HepG2 (cell line): ENCODE data around the gene CADM1. TPM values are rescaled to one million over a fixed set of nuclear protein-coding genes. Genes with fewer than 3 reads are reported as not detected.

Experiments
- ATAC-seq: fragments of 200-7000 bp; cut with Tn5 transposase; 3 replicates; pipeline ENCODE4 v1.9.1; 2020; ENCODE audit warnings: mild to moderate bottlenecking, moderate library complexity
- BruUV-seq: library from RNA; stranded (reverse); fragments of 400-500 nt; replicated peaks from 2 replicates; lab custom pipeline; 2021; lab: Mats Ljungman, UMichigan
- CTCF ChIA-PET: fragments of 300-600 bp; formaldehyde crosslinking; extraction: SDS; loops from one replicate; lab custom pipeline; 2021; ENCODE audit warnings: low total read pairs, inconsistent platforms, low intra/inter-chr PET ratio; lab: Yijun Ruan, JAX
- POLR2A ChIA-PET: fragments of 350-600 bp; sonication (Branson Sonifier 250); formaldehyde crosslinking; loops from one replicate; lab custom pipeline; 2020; ENCODE audit warnings: antibody characterized with exemption, inconsistent platforms; lab: Yijun Ruan, JAX
- DNase-seq: peaks from one replicate; pipeline ENCODE4 v3.0.0-alpha.2; 2015; ENCODE audit warnings: low spot score
- FAIRE-seq: peaks from 3 replicates; lab custom pipeline; 2011; peaks lifted over from hg19 to GRCh38; lab: Jason Lieb, UNC
- H2AFZ ChIP-seq: one replicate; pipeline ENCODE4 v1.6.1; 2011; ENCODE audit warnings: low read length, inconsistent platforms
- H3K27ac ChIP-seq: fragments of 300-600 bp; 3 replicates; pipeline ENCODE4 v1.8.0; 2011; ENCODE audit warnings: mixed run types, mild to moderate bottlenecking, mixed read lengths, low read length, inconsistent platforms; ENCODE audit not compliant: insufficient read depth; ENCODE audit errors: extremely low read length
- H3K27me3 ChIP-seq, 2 experiments: fragments of 200-600 bp in 1 of 2; 2 replicates in 1 of 2; 3 replicates in 1 of 2; pipeline versions ENCODE4 v1.6.0 to v1.8.0; 2011; ENCODE audit warnings: low read length in 2 of 2, mild to moderate bottlenecking in 2 of 2, moderate library complexity in 2 of 2, inconsistent platforms in 1 of 2; ENCODE audit not compliant: insufficient read depth in 2 of 2, control insufficient read depth in 1 of 2
- H3K36me3 ChIP-seq, 2 experiments: fragments of 200-600 bp in 1 of 2; replicated peaks in 1 of 2; 2 replicates in 1 of 2; 3 replicates in 1 of 2; pipeline versions ENCODE4 v1.5.1 to v1.8.0; 2011; ENCODE audit warnings: low read length in 2 of 2, inconsistent platforms in 1 of 2; ENCODE audit not compliant: insufficient read depth in 2 of 2, control insufficient read depth in 1 of 2
- H3K4me1 ChIP-seq: 2 replicates; pipeline ENCODE4 v1.5.1; 2012; ENCODE audit warnings: low read length, inconsistent platforms; ENCODE audit not compliant: insufficient read depth
- H3K4me2 ChIP-seq: 2 replicates; pipeline ENCODE4 v1.6.0; 2011; ENCODE audit warnings: low read depth, low read length, inconsistent platforms
- H3K4me3 ChIP-seq, 3 experiments: fragments of 200-600 bp in 1 of 3; sonication (generic), shearing (Covaris generic) in 1 of 3; replicated peaks in 1 of 3; 2 replicates each; pipeline ENCODE4 v1.5.1; 2011 to 2016; ENCODE audit warnings: low read length in 3 of 3, inconsistent platforms in 2 of 3, low read depth in 2 of 3, mild to moderate bottlenecking in 2 of 3, control low read depth in 1 of 3, mixed read lengths in 1 of 3; ENCODE audit not compliant: insufficient read depth in 1 of 3
- H3K79me2 ChIP-seq: one replicate; pipeline ENCODE4 v1.6.1; 2011; ENCODE audit warnings: low read length, inconsistent platforms; ENCODE audit not compliant: insufficient read depth
- H3K9ac ChIP-seq: 2 replicates; pipeline ENCODE4 v1.6.0; 2011; ENCODE audit warnings: mild to moderate bottlenecking, low read depth, low read length, inconsistent platforms; ENCODE audit not compliant: insufficient read depth
- H3K9me3 ChIP-seq: 2 replicates; pipeline ENCODE4 v1.5.1; 2012; ENCODE audit warnings: mild to moderate bottlenecking, low read length
- H4K20me1 ChIP-seq: 2 replicates; pipeline ENCODE4 v1.6.0; 2011; ENCODE audit warnings: inconsistent platforms, mild to moderate bottlenecking, low read length, moderate library complexity; ENCODE audit not compliant: insufficient read depth
- ATF7-NPFF ChIP-seq: sonication (generic); formaldehyde crosslinking; IDR thresholded peaks from 2 replicates; pipeline ENCODE4 v1.8.1; 2023; ENCODE audit warnings: mild to moderate bottlenecking, low read depth, missing genetic modification reagents, moderate library complexity
- CCAR2 ChIP-seq: fragments of 200-400 bp; formaldehyde crosslinking; optimal IDR thresholded peaks from 2 replicates; pipeline ENCODE3; 2018; ENCODE audit warnings: low read depth, mild to moderate bottlenecking, low read length, moderate library complexity
- DR1 ChIP-seq: sonication (generic); formaldehyde crosslinking; IDR thresholded peaks from 2 replicates; pipeline ENCODE4 v1.8.0; 2021; ENCODE audit warnings: mild to moderate bottlenecking, missing genetic modification reagents, inconsistent platforms
- MTA1 ChIP-seq: sonication (generic); formaldehyde crosslinking; IDR thresholded peaks from 2 replicates; pipeline ENCODE4 v1.4.0; 2020; ENCODE audit warnings: missing genetic modification reagents, mild to moderate bottlenecking, borderline replicate concordance
- NR1H2 ChIP-seq: sonication (generic); formaldehyde crosslinking; IDR thresholded peaks from 2 replicates; pipeline ENCODE4 v1.8.1; 2022; ENCODE audit warnings: low read depth, missing genetic modification reagents, borderline replicate concordance
- PRPF4 ChIP-seq: fragments of 200-400 bp; formaldehyde crosslinking; IDR thresholded peaks from 2 replicates; pipeline ENCODE4 v1.6.1; 2016; ENCODE audit warnings: low read length, low read depth; ENCODE audit not compliant: poor library complexity, severe bottlenecking
- TOPORS ChIP-seq: sonication (generic); formaldehyde crosslinking; IDR thresholded peaks from 2 replicates; pipeline ENCODE4 v1.8.0; 2023; ENCODE audit warnings: mild to moderate bottlenecking, missing genetic modification reagents
- ZNF160 ChIP-seq: sonication (generic); formaldehyde crosslinking; IDR thresholded peaks from 2 replicates; pipeline ENCODE4 v1.8.0; 2022; ENCODE audit warnings: mild to moderate bottlenecking, inconsistent platforms, missing genetic modification reagents
- ZNF772 ChIP-seq: sonication (generic); formaldehyde crosslinking; IDR thresholded peaks from 2 replicates; pipeline ENCODE4 v1.5.0; 2020; ENCODE audit warnings: mild to moderate bottlenecking, missing genetic modification reagents
- WGBS: methylation state at CpG from one replicate; pipeline ENCODE4 v1.1.6; 2017; ENCODE audit warnings: low lambda C conversion rate; 5-methylcytosine and 5-hydroxymethylcytosine counted together
- in situ Hi-C: cut with HindIII; loops from 2 replicates; pipeline ENCODE4 v1.10.0; 2017; ENCODE audit warnings: low pct_unique_long_range_greater_than_20kb; ENCODE audit not compliant: extremely low pct_ligation_motif_present
- intact Hi-C: fragments of 100-400 bp; cut with micrococcal nuclease; formaldehyde crosslinking; loops from one replicate; pipeline ENCODE4 v1.10.0; 2022; ENCODE audit not compliant: unreplicated experiment
- polyA plus RNA-seq, 8 experiments: library from polyadenylated mRNA; depleted of rRNA in 3 of 8; stranded (reverse) in 7 of 8; unstranded in 1 of 8; fragments of >200 nt; fragmentation: Illumina TruSeq in 4 of 8; extraction: Trizol in 4 of 8; gene quantifications; 2 replicates each; pipeline versions ENCODE4 v1.2.1 to v1.2.3, GENCODE V29; 2011 to 2016; ENCODE audit warnings: low read depth in 4 of 8, missing spikeins in 1 of 8, mixed read lengths in 1 of 8; ENCODE audit not compliant: insufficient read depth in 1 of 8
- total RNA-seq, 5 experiments: library from RNA; depleted of rRNA; stranded (reverse); fragments of >200 nt; fragmentation: Illumina TruSeq; extraction: Trizol; gene quantifications; 2 replicates each; pipeline ENCODE4 v1.2.3, GENCODE V29; 2016; ENCODE audit warnings: low read depth in 1 of 5
- TF ChIP-seq, protein P1 (sequence below): sonication (generic); formaldehyde crosslinking; IDR thresholded peaks from 2 replicates; pipeline ENCODE4 v1.8.0; 2022; ENCODE audit warnings: missing genetic modification reagents, low read depth, mild to moderate bottlenecking, borderline replicate concordance
- TF ChIP-seq, protein P2 (sequence below): IDR thresholded peaks from 2 replicates; pipeline ENCODE4 v1.6.1; 2016; ENCODE audit warnings: missing biosample characterization, missing genetic modification reagents, low read depth
- TF ChIP-seq, protein P3 (sequence below): sonication (generic); formaldehyde crosslinking; conservative IDR thresholded peaks from 2 replicates; pipeline ENCODE4 v1.4.0; 2020; ENCODE audit warnings: missing genetic modification reagents

Gene CADM1
- total and polyA plus RNA-seq, 2 of the 13 experiments (the other 11 are each of a cell fraction or from before 2014, with no cell fraction given) = 71.3 to 122 TPM

DNA sequence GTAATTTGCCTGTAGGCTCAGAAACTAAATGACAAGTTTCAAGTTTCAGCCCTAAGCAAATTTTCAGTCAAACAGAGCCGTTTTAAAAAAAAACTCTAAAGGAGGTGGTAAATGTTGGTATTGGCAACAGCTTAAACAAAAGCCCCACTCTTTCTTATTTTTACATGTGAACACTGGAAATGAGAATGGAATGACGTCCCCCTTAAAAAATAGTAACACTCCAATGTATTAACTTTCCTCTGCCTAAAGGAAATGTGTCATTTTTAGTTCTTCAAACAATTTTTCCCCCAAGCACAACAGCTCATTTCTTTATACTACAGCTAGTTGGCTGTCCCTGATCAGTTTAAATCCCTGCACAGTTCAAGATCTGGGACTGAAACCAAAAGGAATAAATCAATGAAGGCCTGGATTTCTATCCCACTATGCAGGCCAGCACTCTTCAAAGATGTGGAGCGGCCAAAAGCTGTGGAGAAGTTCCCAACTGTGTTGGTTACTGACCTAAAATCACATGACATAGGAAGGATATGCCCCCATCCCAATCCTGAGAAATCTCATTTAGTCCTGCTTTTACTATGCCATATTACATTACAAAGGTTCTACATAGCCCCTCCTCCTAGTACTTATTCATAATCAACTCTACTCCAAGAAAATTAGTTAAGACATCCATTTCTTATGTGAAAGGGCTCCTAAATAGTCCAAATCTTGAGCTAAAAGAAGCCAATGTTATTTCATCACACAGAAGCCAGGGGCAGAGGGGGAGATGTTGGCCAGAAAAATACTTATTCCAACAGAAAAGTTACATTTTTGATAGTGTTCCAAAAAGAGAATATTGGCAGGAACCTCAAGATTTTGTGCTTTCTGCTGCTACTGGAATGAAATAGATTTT lies 95.9 kb downstream of the CADM1 start:
- no peak for TF ChIP-seq TOPORS (CRISPR knock-in tag)
- TF ChIP-seq, protein P1, sequence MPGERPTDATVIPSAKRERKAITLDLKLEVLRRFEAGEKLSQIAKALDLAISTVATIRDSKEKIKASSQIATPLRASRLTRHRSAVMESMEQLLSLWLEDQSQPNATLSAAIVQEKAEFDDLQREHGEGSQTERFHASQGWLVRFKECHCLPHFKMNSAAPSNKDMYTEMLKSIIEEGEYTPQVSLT (CRISPR knock-in tag) = no peak
- TF ChIP-seq, protein P2, sequence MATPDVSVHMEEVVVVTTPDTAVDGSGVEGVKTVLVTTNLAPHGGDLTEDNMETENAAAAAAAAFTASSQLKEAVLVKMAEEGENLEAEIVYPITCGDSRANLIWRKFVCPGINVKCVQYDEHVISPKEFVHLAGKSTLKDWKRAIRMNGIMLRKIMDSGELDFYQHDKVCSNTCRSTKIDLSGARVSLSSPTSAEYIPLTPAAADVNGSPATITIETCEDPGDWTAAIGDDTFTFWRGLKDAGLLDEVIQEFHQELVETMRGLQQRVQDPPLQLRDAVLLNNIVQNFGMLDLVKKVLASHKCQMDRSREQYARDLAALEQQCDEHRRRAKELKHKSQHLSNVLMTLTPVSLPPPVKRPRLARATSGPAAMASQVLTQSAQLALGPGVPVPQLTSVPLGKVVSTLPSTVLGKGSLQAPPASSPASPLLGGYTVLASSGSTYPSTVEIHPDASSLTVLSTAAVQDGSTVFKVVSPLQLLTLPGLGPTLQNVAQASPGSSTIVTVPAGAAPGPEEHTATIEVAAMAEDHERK (CRISPR knock-in tag) = no peak
- TF ChIP-seq NR1H2 (CRISPR knock-in tag) = no peak
- TF ChIP-seq MTA1 (CRISPR knock-in tag) = no peak
- no peak for TF ChIP-seq ZNF772 (CRISPR knock-in tag)
- no peak for TF ChIP-seq DR1 (CRISPR knock-in tag)
- TF ChIP-seq, protein P3, sequence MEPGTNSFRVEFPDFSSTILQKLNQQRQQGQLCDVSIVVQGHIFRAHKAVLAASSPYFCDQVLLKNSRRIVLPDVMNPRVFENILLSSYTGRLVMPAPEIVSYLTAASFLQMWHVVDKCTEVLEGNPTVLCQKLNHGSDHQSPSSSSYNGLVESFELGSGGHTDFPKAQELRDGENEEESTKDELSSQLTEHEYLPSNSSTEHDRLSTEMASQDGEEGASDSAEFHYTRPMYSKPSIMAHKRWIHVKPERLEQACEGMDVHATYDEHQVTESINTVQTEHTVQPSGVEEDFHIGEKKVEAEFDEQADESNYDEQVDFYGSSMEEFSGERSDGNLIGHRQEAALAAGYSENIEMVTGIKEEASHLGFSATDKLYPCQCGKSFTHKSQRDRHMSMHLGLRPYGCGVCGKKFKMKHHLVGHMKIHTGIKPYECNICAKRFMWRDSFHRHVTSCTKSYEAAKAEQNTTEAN (CRISPR knock-in tag) = no peak
- no peak for TF ChIP-seq PRPF4
- TF ChIP-seq ATF7-NPFF (CRISPR knock-in tag) = no peak
- TF ChIP-seq ZNF160 (CRISPR knock-in tag) = no peak
- no peak for TF ChIP-seq CCAR2
- TF ChIP-seq, all 625 proteins: peak for 0
- POLR2A ChIA-PET = interaction anchor here (1.6 kb wide), 1 partner anchor 96 kb away, joined by 4 read pairs; the partner anchor contains the start of gene CADM1
- in situ Hi-C loops (no loop called here), intact Hi-C loops (loop anchor here (2.0 to 5.0 kb wide), 2 partner anchors 29 to 94 kb away; partner anchors contain the start of gene CADM1)
- Histone ChIP-seq H3K9me3 (no peaks in the 10 kb centered on the region), H3K36me3 (no peaks in the 10 kb centered on the region), H3K27me3 (no peaks in the 10 kb centered on the region), H3K27ac (no peak overlapping the region), H3K4me1 (peaks cover 43% of the 10 kb centered on the region), H2AFZ (no peak overlapping the region), H4K20me1 (no peaks in the 10 kb centered on the region), H3K4me2 (no peak overlapping the region), H3K9ac (no peak overlapping the region), H3K4me3 (no peak overlapping the region), H3K79me2 (peaks cover 31% of the 10 kb centered on the region)
- no TSS peak for BruUV-seq
- DNase-seq = no peak
- no peak for FAIRE-seq
- 65% methylated on average over 3 of the region's 3 CpGs for WGBS
- CTCF ChIA-PET = no interaction called here
- ATAC-seq = no peak
